GM12891 (cell line): Measurements from ENCODE around the gene ATP6V0C.

Source experiments
- PAX5 ChIP-seq: IDR thresholded peaks from 2 replicates; pipeline ENCODE4 v1.6.1; 2011; ENCODE audit warnings: low read length, moderate library complexity, mild to moderate bottlenecking; ENCODE audit not compliant: insufficient read depth, severe bottlenecking
- POLR2A ChIP-seq: IDR thresholded peaks from 2 replicates; pipeline ENCODE4 v1.6.1; 2011; ENCODE audit warnings: low read depth, low read length, control low read depth
- POLR2AphosphoS5 ChIP-seq: IDR thresholded peaks from 2 replicates; pipeline ENCODE4 v1.6.1; 2011; ENCODE audit warnings: low read depth, low read length, control low read depth
- POU2F2 ChIP-seq: IDR thresholded peaks from 2 replicates; pipeline ENCODE4 v1.6.1; 2011; ENCODE audit warnings: low read depth, mild to moderate bottlenecking, control low read depth, low read length, moderate library complexity
- SPI1 ChIP-seq: IDR thresholded peaks from 2 replicates; pipeline ENCODE4 v1.6.1; 2011; ENCODE audit warnings: low read depth, low read length, control low read depth
- TAF1 ChIP-seq: IDR thresholded peaks from 2 replicates; pipeline ENCODE4 v1.6.1; 2011; ENCODE audit warnings: low read depth, low read length, control low read depth

- TF ChIP-seq POLR2A (no peak), POU2F2 (no peak), POLR2AphosphoS5 (no peak; the same call in 1 of the 2 replicates), SPI1 (no peak), TAF1 (no peak), PAX5 (no peak)
Observed at GRCh38 chr16:2529961-2530628, 16.3 kb downstream of the ATP6V0C start.
